Activated naive CD4-positive, alpha-beta T cell treated with anti-CD3 and anti-CD28 coated beads, Interleukin-2, amount 50 U/mL, for 72 hours (primary cell): ENCODE data around the gene ZFHX2. TPM values are rescaled to one million over a fixed set of nuclear protein-coding genes. Genes with fewer than 3 reads are reported as not detected.
"Not testable (repeated sequence)": the region's sequence is repeated elsewhere in the genome, so short reads cannot be mapped to it uniquely, and the experiment has no call there.

Source experiments
- ATAC-seq, 2 donors: fragments of 150-1000 bp; cut with Tn5 transposase; 2 replicates each; pipeline ENCODE4 v1.10.0; 2021; ENCODE audit warnings: mild to moderate bottlenecking in 2 of 2, moderate library complexity in 2 of 2
- DNase-seq, 2 donors: peaks; one replicate each; pipeline ENCODE4 v3.0.0; 2021 to 2022; ENCODE audit warnings: low spot score in 2 of 2
- H3K27ac Mint-ChIP-seq, 2 donors: one replicate each; pipeline ENCODE4 v1.8.0; 2022; ENCODE audit warnings: mild to moderate bottlenecking in 2 of 2, mixed read lengths in 2 of 2
- H3K36me3 Mint-ChIP-seq, 2 donors: one replicate each; pipeline ENCODE4 v1.8.0; 2022; ENCODE audit warnings: mixed read lengths in 2 of 2
- H3K9me3 Mint-ChIP-seq, 2 donors: one replicate each; pipeline ENCODE4 v1.8.0; 2022; ENCODE audit warnings: mixed read lengths in 2 of 2
- total RNA-seq, 2 donors: library from RNA; stranded (reverse); gene quantifications; one replicate each; pipeline ENCODE4 v1.2.3, GENCODE V29; 2022

The ZFHX2 gene
- total RNA-seq, 2 donors from 2014 or later, result 1.1 to 2.5 TPM

DNA sequence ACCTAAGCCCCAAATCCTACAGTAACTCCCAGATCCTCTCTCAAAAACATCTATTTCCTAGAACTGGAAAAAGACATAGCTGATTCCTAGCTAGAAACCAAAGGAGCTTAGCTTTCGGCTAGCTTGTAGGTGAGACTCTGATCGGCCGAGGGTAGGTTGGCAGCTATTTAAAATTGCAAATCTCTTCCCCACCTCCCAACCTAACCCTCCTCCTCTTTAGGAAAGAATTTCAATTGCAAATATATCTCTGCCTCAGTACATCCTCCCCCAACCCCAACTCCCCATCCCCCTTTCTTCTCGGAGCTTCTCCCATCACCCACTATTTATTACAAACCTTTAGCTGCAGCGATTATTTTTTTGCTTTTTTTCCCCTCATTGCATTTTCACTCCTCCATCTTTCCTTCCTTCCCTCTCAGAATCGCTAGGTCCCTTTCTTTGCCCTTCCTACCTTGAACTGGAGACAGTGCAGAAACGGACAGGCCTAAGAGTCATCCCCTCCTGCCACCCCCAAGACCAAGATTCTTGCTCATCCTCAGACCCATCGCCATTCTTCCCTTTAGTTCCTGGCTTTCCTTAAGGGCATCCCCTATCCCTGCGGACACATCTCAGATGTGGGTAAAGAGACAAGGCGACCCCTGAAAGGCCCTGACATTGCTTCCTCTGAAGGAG lies 13.4 kb downstream of the ZFHX2 start:
- Mint-ChIP-seq H3K27ac (no peak overlapping the region), H3K36me3 (no peaks in the 10 kb centered on the region), H3K9me3 (no peaks in the 10 kb centered on the region)
- DNase-seq (no peak), ATAC-seq (no peak)

DNA sequence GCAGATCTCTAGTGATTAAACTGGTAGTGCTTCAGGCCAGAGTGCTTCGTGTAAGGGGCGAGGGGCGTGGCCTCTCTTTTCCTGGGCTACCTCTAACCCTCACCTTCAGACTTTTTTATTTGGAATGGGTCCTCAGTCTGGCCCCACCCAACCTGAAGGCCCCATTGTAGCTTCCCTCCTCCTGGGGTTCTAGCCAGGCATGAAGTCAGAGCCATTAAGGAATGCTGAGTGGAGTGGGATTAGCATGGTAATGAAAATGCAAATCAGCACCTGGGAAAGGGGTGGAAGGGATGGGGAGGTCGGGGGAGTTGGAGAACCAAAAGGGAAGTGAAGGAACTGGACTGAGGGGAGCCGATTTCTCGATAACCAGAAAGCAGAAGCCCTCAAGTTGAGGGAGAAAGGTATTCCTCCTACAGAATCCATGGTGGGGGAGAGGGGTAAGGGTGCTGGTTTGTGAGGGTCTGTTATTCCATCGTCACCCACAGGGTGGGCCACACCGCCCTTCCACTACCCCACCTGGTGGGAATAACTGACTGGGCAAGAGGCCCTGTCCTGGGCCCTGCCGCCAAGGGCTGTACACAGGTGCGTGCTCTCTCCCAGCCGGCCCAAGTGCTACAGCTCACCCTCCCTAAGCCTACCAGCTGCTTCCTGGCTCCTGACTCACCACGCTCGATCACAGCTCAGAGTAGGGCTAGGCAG lies 14.1 kb downstream of the ZFHX2 start:
- no peak for ATAC-seq
- no peak for DNase-seq
- Mint-ChIP-seq H3K27ac (no peak overlapping the region), H3K36me3 (no peaks in the 10 kb centered on the region), H3K9me3 (no peaks in the 10 kb centered on the region)

DNA sequence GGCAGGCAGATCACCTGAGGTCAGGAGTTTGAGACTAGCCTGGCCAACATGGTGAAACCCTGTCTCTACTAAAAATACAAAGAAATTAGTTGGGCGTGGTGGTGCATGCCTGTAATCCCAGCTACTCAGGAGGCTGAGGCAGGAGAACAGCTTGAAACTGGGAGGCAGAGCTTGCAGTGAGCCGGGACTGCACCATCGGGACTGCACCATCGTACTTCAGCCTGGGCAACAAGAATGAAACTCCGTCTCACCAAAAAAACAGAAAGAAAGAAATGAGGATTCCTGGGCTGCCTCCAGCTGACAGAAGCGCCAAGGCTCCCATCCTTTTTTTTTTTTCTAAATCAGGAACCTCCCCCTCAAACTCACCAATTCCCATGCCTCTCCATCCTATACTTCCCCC lies 14.7 kb downstream of the ZFHX2 start:
- not testable (repeated sequence) for DNase-seq, H3K36me3 Mint-ChIP-seq, H3K9me3 Mint-ChIP-seq, H3K27ac Mint-ChIP-seq, ATAC-seq

DNA sequence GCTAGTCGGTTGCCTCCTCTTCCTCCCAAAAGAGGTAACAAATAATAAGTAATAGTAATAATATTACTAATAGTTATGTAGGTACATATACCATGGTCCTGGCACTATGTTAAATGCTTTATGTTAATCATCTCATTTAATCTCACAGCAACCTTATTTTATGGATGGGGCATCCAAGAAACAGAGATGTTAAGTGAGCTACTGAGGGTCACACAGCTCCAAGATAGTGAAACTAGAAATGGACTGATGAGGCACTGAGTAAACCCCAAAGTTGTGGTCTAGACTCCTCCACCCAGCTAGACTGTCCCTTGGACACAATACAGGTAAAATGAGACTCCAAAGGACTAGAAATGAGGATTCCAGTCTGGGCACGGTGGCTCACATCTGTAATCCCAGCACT lies 15.1 kb downstream of the ZFHX2 start:
- H3K27ac Mint-ChIP-seq, result no peak overlapping the region
- H3K36me3 Mint-ChIP-seq, result no peaks in the 10 kb centered on the region
- ATAC-seq (no peak), DNase-seq (no peak)
- no peaks in the 10 kb centered on the region for H3K9me3 Mint-ChIP-seq

DNA sequence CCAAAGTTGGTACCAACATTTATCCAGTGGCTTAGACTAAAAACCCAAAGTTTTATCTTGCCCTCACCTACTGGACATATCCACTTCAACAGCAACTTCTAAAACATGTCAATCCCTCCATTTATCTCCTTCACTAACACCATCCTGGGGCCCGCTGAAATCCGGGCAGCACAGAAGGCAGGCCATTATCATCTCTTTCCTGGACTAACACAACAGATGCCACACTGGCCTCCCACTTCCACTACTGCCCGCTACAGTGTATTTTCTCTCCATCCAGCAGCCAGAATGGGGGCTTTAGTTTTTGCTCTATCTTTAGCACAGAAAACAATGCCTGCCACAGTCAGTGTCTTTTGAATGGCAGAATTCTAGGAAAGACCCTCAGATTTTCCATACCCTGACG lies 15.6 kb downstream of the ZFHX2 start:
- Mint-ChIP-seq H3K36me3 (no peaks in the 10 kb centered on the region), H3K27ac (no peak overlapping the region), H3K9me3 (no peaks in the 10 kb centered on the region)
- no peak for ATAC-seq
- DNase-seq, result no peak

DNA sequence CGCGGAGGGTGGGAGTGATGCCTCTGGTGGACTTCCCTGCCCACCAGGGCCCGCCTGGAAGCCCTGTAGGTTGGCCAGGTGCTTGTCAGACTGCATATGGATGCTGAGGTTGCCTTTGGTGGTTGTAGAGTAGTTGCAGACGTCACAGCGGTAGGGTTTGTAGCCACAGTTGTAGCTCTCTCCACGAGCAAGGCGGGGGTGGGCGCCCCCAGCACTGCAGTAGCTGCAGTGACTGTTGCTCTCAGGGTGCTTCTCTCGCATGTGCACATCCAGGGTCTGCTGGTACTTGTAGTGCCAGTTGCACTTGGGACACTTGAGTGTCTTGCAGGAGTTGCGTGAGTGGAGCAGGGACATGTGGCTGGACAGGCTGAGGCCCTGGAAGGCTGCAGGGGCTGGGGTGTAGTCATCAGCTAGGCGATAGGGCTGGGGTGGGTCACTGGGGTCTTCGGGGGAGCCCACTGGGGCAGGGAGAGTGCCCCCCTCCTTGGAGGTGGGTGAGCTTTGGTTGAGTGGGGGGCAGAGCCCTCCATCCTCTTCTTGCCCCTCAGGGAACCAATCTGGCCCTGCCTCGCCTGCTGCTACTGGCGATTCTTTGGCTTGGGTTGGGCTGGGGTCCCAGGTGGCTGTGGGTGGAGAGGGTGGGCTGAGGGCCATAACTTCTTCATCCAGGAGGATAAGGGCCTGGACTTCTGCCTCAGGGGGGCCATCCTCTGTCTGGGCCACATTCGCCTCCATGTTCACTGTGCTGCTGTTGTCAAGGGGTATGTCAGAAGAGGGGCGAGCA lies 17.7 kb downstream of the ZFHX2 start:
- no peak for ATAC-seq
- H3K36me3 Mint-ChIP-seq, result no peaks in the 10 kb centered on the region

DNA sequence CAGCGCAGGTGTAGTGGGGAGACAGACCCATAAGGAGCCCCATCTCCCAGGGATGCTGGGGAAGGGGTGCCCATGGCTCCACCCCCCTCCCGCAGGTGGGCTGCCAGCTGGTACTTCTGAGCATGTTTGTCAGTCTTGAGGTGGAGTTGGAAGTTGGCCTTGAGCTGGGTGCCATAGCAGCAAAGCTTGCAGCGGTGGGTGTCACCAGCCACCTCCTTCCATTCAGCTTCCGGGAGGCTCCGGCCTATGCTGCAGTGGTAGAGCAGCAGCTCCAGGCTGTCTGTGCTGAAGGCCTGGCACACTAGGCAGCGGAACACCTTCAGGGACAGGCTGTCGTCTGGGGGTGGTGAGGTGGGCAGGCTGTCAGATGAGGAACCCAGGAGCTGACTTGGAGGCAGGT lies 18.9 kb downstream of the ZFHX2 start:
- H3K27ac Mint-ChIP-seq, result no peak overlapping the region
- DNase-seq (no peak), ATAC-seq (no peak)
- H3K9me3 Mint-ChIP-seq, result no peaks in the 10 kb centered on the region
- no peaks in the 10 kb centered on the region for H3K36me3 Mint-ChIP-seq

More for the DNA sequence above, 17.7 kb downstream of the ZFHX2 start:
- H3K27ac Mint-ChIP-seq, result no peak overlapping the region
- no peaks in the 10 kb centered on the region for H3K9me3 Mint-ChIP-seq
- no peak for DNase-seq

DNA sequence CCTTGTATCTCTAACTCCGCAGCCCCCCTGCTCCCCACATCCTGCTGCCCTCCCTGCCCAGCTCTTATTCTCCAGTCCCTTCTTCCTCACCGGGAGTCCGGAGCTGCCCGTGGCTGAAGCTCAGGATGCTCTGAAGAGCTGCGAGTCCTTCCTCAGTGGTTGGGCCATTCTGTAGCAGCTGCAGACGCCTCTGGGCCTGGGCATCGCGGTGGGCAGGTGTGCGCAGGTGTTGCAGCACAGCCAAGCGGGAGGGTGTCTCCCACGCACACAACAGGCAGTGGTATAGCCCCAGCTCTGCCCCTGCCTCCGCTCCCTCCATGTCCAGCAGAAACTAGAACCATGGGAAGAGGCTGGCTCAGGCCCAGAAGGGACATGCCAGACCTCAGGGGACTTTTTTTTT lies 20.2 kb downstream of the ZFHX2 start:
- no peak for ATAC-seq
- H3K27ac Mint-ChIP-seq, result peak overlapping the region in 1 of 2 donors; percentile 70
- no peaks in the 10 kb centered on the region for H3K9me3 Mint-ChIP-seq
- no peaks in the 10 kb centered on the region for H3K36me3 Mint-ChIP-seq
- DNase-seq, result no peak

DNA sequence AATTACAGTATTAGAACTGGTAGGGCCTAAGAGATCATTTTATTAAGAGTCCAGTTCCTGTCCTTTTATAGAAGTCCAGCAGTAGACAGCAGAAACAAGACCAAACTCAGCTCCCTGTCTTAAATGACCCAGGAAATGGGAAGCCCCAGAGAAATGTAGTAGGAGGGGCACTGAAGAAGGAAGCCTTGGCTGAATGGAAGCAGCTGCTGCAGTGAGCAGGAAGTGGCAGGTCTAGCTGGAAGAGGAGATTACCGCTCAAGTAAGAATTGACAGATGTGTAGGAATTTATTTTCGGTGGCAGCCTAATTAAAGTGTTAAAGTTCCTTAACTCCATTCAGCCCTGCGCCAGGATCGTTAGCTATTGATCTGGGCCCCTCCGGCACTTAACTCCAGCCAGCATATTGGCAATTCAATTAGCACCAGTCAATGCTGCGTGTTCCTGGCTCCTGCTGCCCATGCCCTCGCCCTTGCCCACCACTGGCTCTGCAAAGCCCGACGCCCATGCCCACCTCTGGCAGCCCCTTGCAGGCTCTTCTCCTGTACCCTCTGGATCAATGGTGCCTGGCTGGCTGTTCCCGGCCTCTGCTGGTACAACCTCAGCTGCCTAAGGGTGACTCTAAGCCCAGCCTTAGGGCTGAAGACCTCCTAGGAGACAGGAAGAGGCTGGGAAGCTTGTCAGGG lies 21.1 kb downstream of the ZFHX2 start:
- DNase-seq (no peak), ATAC-seq (no peak)
- Mint-ChIP-seq H3K27ac (peak overlapping the region in 1 of 2 donors; percentile 31), H3K9me3 (no peaks in the 10 kb centered on the region), H3K36me3 (no peaks in the 10 kb centered on the region)

DNA sequence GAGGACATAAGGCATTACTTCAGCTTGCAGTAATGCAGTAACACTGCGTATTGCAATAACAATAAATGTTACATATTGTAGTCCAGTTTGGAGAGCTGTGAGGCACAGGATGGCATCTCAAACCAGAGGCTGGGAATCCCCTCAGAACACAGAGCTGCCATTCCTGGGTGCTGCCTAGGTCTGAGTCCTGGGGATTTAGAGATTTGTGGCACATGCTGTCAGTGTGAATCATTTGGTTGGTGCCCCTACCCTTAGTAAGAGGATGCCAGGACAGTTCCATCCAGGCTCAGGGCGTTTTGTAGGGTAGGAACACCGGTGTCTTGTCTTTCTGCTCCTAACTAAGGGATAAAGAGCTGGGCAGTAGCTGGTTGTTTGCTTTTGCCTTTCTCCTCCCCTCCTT lies 22.5 kb downstream of the ZFHX2 start:
- Mint-ChIP-seq H3K27ac (no peak overlapping the region), H3K36me3 (no peaks in the 10 kb centered on the region), H3K9me3 (no peaks in the 10 kb centered on the region)
- ATAC-seq (no peak), DNase-seq (no peak)

DNA sequence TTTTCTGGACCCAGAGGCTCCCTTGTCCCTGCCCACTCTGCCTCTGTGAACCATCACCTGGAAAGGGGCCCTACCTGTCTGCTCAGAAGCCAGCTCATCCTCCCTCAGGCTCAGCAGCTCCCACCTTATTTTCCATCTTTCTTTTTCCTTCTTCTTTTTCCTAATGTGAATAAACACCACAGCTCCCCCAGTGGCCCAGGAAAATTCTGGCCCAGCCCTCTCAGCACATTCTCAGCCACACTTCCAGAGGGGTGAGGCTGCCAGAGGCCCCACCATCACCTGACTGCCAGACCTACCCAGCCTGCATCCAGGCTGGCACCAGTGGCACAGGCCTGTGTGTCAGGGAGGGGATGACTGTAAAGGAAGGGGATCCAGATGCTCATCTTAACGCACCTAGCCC lies 23.0 kb downstream of the ZFHX2 start:
- Mint-ChIP-seq H3K9me3 (no peaks in the 10 kb centered on the region), H3K36me3 (no peaks in the 10 kb centered on the region), H3K27ac (peak overlapping the region; percentile 21 to 87)
- no peak for DNase-seq
- no peak for ATAC-seq

DNA sequence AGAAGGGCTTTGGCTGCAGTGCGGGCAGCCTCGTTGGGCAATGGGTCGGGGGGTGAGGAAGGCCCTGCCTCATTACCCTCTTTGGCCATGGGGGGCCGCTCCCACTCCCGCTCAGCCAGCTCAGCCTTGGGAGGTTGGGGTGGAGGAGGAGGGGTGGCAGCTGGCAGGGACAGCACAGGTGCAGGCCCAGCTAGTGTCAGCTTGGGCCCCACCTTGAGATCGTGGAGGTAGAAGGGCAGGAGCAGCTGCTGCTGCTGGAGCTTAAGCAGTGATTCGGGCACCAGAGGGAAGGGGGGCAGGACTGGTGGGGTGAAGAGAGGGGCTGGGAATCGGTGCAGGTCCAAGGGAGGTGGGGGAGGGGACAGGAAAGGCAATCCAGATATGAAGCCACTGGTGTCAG lies 26.0 kb downstream of the ZFHX2 start:
- Mint-ChIP-seq H3K36me3 (no peaks in the 10 kb centered on the region), H3K27ac (no peak overlapping the region), H3K9me3 (no peaks in the 10 kb centered on the region)
- ATAC-seq, result no peak
- DNase-seq, result no peak

DNA sequence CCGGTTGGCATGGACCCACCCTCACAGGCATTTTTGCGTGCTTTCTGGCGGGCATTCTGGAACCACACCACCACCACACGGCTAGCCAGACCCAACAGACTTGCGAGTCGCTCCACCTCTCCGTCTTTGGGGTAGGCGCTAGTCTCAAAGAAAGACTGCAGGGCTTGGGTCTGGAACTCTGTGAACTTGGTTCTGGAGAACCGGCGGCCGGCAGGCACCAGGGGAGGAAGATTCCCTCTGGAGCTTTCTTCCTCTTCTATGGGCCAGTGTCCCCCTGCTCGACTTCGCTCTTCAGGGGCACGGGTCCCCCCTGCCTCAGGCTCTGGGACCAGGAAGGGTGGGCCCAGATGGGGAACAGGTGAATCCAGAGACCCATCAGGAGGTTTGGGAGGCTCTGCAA lies 26.6 kb downstream of the ZFHX2 start:
- ATAC-seq (no peak), DNase-seq (no peak)
- Mint-ChIP-seq H3K9me3 (no peaks in the 10 kb centered on the region), H3K36me3 (no peaks in the 10 kb centered on the region), H3K27ac (peak overlapping the region in 1 of 2 donors; percentile 58)

DNA sequence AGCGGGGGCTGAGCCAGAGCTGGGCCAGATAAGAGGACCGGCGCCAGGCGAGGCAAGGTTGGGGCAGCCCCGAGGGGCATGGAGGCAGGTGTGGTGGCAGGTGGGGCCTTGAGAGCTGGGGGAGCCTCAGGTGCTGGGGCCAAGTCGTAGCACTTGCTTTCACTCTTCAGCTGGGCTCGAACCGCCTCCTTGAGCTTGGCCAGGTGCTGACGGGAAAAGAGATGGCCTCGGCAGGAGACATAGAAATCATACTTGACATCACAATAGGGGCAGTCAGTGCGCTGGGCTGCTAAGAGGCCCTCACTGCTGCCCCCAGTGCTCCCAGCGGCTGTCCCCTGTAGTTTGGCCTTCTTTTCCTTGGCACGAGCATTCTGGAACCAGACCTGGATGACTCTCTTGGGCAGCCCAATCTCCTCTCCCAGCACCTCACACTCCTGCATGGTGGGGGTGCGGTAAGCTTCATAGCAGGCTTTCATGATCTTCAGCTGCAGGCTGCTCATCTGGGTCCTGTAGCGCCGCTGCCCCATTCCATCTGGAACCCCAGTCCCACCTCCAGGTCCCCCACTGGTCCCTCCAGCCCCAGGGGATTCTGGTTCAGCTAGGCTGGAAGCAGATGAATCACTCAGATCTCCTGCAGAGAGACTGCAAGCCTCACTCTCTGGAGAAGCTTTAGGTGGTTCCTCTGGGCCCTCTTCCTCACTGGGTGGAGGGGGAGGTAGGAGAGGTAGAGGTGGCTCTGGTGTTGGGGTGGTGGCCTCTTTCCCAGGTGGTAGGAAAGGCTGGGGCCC lies 28.1 kb downstream of the ZFHX2 start:
- no peak for DNase-seq
- no peak for ATAC-seq
- Mint-ChIP-seq H3K9me3 (no peaks in the 10 kb centered on the region), H3K36me3 (no peaks in the 10 kb centered on the region), H3K27ac (no peak overlapping the region)

DNA sequence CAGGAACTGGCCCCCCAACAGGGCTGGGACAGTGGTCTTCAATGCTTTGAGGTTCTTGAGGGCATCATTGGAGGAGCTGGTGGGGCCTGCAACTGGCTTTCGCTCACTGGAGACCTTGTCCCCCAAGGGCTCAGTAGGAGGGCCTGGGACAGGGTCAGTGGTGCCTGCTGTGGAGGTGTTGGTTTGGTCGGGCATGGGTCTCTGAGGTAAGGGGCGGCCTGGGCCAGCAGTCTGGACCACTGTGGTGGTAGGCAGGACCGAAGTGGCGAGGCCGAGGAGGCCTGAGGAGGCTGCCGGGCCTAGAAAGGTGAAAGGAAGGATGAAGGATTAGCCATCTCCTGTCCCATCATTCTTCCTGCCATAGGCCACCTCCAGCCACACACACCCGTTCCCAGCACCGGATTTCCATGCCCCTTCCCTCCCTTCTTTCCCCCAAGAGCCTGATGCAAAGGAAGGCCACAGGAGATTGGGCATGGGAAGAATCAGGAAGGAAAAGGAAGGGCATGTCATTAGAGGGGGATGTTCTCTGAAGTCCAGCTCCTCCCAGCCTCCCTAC lies 28.8 kb downstream of the ZFHX2 start:
- no peak for DNase-seq
- Mint-ChIP-seq H3K27ac (no peak overlapping the region), H3K36me3 (no peaks in the 10 kb centered on the region), H3K9me3 (no peaks in the 10 kb centered on the region)
- ATAC-seq, result no peak
